ENCODE results near the gene ANKRD35.
"Not testable (repeated sequence)": the region's sequence is repeated elsewhere in the genome, so short reads cannot be mapped to it uniquely, and the experiment has no call there.

Gene ANKRD35

DNA sequence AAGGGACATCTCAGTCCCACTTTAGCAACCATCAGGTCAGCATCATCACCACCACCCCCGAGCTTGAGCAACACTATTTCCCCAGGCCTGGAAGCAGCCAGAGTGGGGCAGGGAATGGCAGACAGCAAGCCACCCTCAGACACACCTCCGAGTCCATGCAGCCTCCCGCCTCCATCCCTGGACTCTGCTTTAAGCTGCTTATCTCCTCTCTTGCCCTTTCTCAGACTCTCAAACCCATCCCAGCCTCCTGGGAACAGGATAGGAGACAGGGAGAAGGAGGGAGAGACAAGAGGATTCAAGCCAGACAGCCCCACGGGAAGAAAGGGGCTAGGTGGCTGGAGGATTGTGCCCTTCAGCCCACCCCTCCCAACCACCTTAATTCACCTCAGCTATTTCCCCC, 28.5 kb downstream of the ANKRD35 start:
- DNase-seq (ENCODE audit: low read depth), result no peak

DNA sequence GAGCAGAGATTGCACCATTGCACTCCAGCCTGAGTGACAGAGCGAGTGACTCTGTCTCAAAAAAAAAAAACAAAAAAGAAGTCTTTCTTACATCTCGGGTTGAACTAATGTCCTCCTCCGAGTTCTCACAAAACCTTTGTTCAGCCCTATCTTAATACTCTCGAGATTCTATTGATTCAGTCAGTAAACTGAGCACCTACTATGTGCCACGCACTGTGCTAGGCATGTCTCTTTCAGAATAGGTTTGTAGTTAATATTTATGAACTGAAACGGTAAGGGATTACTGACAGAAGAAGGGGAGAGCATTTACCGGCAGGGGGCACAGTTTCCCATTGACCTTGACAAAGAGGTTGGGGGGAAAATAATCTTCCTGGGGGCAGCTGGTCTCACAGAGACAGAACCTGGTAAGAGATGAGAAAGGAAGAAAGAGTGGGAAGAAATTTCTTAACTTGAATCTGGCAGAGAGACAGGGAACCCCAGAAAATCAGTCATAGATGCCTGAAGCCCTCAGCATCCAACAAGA, 30.2 kb downstream of the ANKRD35 start:
- DNase-seq (ENCODE audit: low read depth), result no peak

DNA sequence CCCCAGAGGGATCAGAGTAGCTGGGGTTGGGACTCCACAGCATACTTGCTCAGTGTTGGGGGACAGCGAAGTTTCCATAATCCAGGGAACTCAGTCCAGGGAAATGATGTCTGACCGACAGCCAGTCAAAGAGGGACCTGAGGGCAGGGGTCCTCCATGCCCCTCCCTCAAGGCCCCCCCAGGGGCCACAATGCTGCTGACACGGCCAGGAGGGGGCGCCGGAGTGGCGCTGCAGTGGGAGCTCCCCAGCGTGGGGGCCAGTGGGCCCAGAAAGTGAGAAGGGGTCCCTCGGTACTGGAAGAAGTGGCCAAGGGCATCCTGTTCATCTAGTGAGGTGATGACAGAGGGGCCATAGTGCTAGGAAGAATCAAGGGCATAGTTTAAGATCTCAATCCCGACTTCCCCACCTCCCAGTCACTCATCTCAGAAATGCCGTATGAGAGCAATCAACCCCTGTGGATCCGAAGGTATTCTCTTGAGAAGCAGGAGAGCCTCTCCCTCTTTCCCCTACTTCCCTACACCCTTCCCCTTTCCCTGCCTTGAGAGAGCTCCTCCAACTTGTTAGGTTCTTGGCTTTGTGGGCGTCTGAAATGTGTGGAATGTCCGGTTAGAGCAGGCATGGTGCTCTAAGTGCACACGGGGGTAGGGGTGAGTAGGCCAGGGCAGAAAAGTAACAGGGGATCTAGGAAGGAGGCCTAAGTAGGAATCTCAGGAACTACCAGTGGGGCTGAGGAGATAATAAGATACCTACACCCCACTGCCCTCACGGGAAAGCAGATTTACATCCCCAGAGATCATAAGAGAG, 36.1 kb downstream of the ANKRD35 start:
- peak; percentile 85 for DNase-seq (ENCODE audit: low read depth)

DNA sequence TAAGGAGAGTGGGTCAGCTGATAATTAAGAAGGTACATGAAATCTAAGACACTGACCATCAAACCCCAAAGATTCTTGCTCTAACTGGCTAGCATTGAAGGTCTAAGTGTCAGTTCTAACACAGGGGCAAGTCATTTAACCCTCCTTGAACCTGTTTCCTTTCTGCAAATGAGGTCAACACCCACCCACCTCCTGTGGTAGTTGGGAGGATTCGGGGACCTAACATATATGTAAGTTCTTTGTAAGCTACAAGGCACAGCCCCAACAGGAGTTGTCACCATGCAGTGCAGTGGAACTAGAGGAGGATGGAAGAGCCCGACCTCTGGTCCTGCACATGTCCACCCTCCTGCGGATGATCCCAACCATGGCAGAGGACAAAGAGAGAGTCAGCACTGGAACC, 37.8 kb downstream of the ANKRD35 start:
- DNase-seq (ENCODE audit: low read depth), result no peak

DNA sequence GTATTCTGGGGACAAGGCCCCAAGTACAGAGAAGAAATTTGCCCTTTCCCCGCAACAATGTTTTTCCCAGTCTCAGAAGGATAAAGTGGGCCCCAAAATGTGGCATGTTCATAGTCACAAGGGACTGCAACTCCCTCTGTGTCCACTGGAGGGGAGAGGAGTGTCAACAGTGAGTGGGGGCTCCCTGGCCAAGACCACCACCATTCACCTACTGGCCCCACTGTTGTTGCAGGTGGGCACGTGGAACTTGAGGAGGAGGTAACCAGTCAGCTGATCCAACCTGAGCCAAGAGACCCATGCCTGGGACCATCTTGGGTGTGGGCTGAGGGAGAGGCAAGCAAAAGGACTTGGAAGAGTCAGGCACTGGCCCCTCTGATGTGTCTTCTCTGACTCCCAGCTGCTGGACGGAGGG, 39.5 kb downstream of the ANKRD35 start:
- peak; percentile 60 for DNase-seq (ENCODE audit: low read depth)

DNA sequence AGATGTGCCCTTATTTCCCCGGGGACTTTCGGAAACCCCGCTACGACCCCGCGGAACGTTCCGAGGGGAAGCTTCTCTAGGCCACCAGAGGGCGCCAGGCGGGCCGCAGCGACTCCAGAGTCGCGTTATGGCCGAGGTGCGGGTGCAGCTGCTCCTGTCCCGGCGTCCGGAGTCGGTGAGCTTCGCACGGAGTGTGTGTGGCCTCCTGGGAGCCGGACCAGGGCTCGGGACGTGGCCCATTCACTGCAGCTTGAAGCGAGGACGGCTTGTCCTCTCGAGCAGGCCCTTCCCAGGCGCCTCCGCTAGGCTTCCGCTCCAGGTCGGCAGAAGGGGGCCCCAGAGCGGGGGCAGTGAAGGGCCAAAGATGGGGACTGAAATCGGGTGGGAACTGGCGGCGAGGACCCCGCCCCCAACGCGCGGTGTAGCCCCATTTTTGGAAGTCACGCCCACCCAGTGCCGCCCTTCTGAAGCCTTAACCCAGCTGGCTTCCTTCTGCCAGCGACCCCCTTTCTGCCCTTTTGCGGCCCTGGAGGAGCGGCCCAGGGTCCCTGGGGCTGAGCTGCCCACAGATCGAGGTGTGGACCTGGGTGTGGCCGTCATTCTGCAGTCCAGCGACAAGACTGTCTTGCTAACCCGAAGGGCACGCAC, 40.0 kb downstream of the ANKRD35 start, which contains the start of gene NUDT17:
NUDT17 (plus strand) TSS at position 117 of the 648 bp plus-strand sequence; CDS start at position 128, 11 bp downstream.
- peak; percentile 86 for DNase-seq (ENCODE audit: low read depth)

DNA sequence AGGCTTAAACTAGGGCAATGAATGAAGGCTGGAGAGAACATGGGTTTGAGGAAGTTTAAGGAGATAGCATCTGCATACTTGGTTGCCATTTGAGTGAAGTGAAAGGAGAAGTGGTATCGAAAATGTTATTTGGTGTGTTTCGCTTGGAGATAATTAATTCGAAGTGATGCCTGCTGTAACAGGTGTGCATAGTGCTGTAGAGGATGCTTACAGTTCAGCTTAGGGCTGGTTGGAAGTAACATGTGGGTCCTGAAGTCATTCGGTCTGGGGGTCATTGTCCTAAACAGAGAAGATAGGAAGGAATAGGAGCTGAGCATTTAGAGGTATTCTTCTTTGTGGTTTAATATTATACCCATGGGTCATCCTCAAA, 40.5 kb downstream of the ANKRD35 start:
- DNase-seq (ENCODE audit: low read depth), result no peak

DNA sequence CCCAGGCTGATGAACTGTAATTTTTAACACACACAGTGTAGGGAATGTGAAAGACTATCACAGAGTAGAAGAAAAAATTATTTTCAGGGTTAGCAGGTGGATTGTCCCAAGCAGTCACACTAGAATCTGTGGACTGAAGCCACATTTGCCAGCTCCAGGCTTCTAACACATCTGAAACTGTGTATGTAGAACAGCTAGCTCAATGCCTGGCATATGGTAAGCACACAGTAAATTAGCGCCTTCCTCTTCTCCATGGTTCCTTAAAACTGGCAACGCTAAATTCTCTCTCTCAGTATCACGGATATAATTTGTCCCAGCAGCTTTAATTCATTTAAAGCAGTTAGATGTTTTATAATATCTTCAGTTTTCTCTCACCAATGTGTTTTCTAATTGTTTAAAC, 42.6 kb downstream of the ANKRD35 start:
- no peak for DNase-seq (ENCODE audit: low read depth)

DNA sequence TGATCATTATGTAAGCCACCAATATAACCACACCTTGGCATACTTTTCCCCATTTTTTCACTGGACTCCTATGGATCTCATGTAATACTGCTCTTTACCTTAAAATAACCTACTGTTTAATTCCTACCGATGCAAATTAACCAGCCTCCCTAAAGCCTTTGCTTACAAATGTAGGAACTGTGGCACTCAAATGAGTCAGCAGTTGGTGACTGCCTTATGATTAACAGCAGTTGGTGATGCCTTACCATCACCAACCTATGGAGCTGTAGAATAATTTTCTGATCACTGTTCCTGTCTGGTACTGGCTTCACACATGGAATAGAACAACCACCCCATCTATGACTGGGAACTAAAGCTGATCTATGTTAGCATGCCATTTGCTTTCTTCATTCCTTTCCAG, 48.0 kb downstream of the ANKRD35 start:
- DNase-seq (ENCODE audit: low read depth), result peak; percentile 30

DNA sequence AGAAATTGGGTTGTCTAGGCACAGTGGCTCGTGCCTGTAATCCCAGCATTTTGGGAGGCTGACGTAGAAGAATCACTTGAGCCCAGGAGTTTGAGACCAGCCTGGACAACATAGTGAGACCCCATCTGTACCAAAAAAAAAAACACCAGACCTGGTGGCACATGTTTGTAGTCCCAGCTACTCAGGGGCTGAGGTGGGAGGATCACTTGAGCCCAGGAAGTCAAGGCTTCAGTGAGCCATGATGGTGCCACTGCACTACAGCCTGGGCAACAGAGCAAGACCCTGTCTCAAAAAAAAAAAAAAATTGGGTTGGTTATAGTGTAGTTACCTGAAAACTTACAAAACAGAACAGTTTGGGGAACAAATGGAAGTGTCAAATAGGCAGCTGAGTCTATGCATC, 54.9 kb downstream of the ANKRD35 start:
- DNase-seq (ENCODE audit: low read depth), result not testable (repeated sequence)

DNA sequence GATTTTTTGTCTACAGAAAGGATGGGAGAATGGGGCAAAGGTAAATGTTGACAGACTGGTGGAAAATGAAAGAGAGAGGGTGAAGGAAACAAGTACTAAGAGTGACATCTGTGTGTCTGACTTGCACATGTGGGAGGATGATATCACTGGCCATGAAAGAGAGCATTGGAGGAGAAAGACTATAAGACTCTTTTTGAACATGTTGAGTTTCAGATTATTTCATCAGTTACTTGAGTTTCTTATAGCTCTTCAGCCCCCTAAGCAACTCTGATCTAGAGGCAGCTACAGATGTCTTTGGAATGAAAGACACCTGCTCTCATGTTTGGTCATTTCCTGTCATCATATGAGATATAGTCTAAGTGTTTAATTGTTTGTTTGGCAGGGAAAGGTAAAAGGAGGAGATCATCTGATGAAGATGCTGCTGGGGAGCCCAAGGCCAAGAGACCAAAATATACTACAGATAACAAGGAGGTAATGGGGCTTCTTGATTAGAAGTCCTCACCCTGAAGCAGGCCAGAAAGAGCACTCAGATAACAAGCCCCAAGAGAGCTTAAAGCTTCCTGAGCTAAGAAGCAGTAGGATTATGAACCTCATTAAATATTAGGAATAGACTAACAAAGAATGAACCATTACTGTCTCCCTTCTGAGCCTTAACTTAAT, 57.2 kb downstream of the ANKRD35 start:
- DNase-seq (ENCODE audit: low read depth), result no peak

DNA sequence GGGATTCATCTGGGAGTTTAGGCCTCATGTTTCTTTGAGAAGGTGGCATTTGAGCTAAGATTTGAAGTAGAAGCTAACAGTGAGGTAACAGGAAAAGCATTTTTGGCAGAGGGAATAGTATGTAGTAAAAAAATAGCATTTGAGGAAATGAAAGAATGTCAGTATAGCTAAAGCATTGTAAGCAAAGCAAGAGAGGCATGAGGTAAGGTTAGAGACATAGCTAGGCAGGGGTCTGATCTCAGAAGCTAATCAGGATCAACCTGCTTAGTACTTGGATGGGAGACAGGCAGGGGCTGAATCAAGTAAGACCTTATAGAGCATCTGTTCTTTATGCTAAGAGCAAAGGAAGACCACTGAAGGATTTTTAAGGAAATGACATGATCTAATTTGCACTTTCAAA, 57.7 kb downstream of the ANKRD35 start:
- no peak for DNase-seq (ENCODE audit: low read depth)

DNA sequence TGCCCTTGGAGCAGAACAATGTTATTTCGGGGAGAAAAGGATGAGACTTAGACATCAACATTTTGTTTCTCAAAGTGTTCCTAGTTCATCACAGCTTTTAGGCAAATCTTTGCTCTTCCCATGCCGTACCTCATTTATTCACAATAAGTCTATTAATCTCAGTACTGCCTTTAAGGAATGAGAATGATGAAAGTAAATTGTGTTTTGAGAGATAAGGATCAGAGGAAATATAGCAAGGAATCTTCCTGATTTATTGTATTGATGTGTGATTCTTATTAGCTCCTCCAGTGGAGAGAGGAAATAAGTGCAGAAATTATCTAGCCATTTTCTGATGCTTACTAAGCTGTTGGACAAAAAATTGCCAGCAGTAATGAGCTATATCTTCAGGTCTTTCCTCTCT, 59.6 kb downstream of the ANKRD35 start:
- DNase-seq (ENCODE audit: low read depth), result peak; percentile 37

DNA sequence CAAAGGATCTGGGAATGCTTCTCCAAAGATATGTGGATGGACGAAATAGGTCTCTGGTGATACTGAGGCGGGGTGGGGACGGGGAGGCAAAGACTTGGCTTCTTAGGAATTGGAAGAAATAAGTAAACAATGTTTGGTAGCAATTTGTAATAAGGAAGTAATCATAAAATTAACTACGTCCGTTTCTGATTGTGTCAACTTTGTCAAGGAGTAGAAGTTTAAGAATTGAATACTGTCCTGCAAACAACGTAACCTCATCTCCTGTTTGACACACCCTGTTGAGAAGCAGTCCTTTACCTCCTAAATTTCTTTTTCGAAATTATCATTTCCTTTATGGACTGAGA, 61.2 kb downstream of the ANKRD35 start:
- DNase-seq (ENCODE audit: low read depth), result peak; percentile 14

DNA sequence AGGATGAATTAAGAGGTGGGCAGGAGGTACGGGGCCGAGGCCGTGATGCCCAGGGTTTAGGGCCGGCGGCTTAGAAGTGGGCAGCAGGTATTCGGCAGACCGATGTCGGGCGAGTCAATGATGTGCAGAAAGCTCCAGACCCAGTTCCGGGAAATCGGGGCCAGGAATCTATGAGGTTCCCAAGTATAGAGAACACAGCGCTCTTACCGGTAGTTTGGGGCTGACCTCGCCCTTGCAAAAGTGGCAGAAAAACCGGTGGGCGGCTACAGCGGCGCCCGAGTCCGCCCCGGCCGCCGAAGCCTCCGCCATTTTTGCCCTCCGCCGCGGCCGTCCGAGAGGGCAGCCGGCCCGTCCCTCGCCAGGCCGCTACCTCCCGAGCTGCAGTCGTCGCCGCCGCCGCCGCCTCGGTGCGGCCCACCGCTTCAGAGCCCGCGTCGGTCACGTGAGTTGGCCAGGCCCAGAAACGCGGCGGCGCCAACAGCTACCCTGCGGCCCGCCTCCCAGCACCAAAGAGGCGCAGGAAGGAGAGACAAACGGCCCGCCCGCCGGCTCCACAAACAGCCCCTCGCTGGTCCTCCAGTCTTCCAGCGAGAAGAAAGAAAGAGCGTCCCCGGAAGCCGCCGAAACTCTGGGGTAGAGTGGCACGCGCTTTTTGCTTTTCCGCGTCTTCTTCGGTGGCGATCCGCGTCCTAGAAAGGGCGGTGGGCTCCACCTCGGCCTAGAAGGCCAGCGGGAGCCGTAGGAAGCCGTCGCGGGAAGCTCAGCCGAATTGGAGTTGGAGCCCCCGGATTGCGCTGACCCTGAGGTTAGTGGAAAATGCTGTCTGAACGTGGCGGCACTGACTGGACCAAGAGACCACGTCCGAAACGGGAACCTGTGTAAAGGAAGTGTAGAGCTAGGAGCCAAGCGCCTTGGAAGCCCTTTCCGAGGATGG, 61.8 kb downstream of the ANKRD35 start, which contains the start of the genes POLR3C and RNF115:
POLR3C (plus strand) TSS at position 636 of the 934 bp plus-strand sequence. CDS start 1,577 bp downstream, outside the sequence.
RNF115 (minus strand) TSS at position 531 of the 934 bp plus-strand sequence; CDS start at position 309, 222 bp downstream.
- DNase-seq (ENCODE audit: low read depth), result peak; percentile 93

DNA sequence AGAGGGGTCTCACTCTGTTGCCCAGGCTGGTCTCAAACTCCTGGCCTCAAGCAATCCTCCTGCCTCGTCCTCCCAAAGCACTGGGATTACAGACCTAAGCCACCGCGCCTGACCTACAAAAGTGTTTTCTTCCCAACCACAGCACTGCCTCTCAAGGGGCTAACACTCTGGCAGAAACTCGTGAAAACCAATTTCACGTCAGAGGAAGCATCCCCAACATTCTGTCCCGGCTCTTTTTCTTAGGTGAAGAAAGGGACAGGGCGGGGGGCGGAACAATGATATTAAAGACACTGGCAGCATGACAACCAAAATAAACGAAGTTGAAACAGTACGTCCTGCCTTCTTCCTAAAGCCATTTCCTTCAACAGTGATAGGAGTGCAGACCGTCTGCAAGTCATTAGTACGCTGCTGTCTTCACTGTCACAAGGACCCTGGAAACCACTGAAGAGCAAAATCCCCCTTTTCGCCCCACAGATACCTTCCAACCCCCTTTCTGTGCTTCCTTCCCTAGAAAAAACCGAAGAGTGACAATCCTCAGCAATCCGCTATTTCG, 62.8 kb downstream of the ANKRD35 start:
- DNase-seq (ENCODE audit: low read depth), result not testable (repeated sequence)

DNA sequence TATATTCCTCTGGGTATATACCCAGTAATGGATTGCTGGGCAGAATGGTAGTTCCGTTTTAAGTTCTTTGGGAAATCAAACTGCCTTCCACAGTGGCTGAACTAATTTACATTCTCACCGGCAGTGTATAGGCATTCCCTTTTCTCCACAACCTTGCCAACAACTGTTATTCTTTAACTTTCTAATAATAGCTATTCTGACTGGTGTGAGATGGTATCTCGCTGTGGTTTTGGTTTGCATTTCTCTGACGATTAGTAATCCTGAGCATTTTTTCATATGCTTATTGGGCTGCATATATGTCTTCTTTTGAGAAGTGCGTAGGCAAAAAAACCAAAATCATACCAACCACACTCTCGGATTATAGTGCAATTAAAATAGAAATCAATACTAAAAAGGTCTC, 67.6 kb downstream of the ANKRD35 start:
- peak; percentile 66 for DNase-seq (ENCODE audit: low read depth)
